HepG2 (cell line): ENCODE measurements around the gene SNAP29. TPM values are rescaled to one million over a fixed set of nuclear protein-coding genes. Genes with fewer than 3 reads are reported as not detected.

Experiments
- ATRX ChIP-seq: sonication (generic); formaldehyde crosslinking; IDR thresholded peaks from 2 replicates; pipeline ENCODE4 v1.4.0; 2020; ENCODE audit warnings: missing genetic modification reagents, borderline replicate concordance
- CENPBD1 ChIP-seq: sonication (generic); formaldehyde crosslinking; IDR thresholded peaks from 2 replicates; pipeline ENCODE4 v1.8.0; 2022; ENCODE audit warnings: missing genetic modification reagents, low read depth, mild to moderate bottlenecking, borderline replicate concordance
- GATAD1 ChIP-seq: IDR thresholded peaks from 2 replicates; pipeline ENCODE4 v1.6.1; 2016; ENCODE audit warnings: missing genetic modification reagents, missing compliant biosample characterization
- HOXA9 ChIP-seq: sonication (generic); formaldehyde crosslinking; IDR thresholded peaks from 2 replicates; pipeline ENCODE4 v1.8.1; 2022; ENCODE audit warnings: missing genetic modification reagents, mild to moderate bottlenecking, moderate library complexity, borderline replicate concordance
- MEF2D ChIP-seq: sonication (generic); formaldehyde crosslinking; IDR thresholded peaks from 2 replicates; pipeline ENCODE4 v1.5.1; 2020; ENCODE audit warnings: mild to moderate bottlenecking, missing genetic modification reagents
- MYNN ChIP-seq: sonication (generic); formaldehyde crosslinking; IDR thresholded peaks from 2 replicates; pipeline ENCODE4 v1.4.0; 2020; ENCODE audit warnings: mild to moderate bottlenecking, low read depth, missing genetic modification reagents
- PBX2 ChIP-seq: IDR thresholded peaks from 2 replicates; pipeline ENCODE4 v1.6.1; 2016; ENCODE audit warnings: control low read depth
- PREB ChIP-seq: sonication (generic); formaldehyde crosslinking; IDR thresholded peaks from 2 replicates; pipeline ENCODE4 v1.4.0; 2020; ENCODE audit warnings: missing genetic modification reagents
- RNF219 ChIP-seq: sonication (generic); formaldehyde crosslinking; IDR thresholded peaks from 2 replicates; pipeline ENCODE4 v1.5.0; 2020; ENCODE audit warnings: mild to moderate bottlenecking, missing genetic modification reagents
- STAT5B ChIP-seq: sonication (generic); formaldehyde crosslinking; IDR thresholded peaks from 2 replicates; pipeline ENCODE4 v1.4.0; 2020; ENCODE audit warnings: missing genetic modification reagents
- ZNF407 ChIP-seq: sonication (generic); formaldehyde crosslinking; IDR thresholded peaks from one replicate; pipeline ENCODE4 v1.5.1; 2020; ENCODE audit warnings: mild to moderate bottlenecking, missing genetic modification reagents; ENCODE audit errors: not compliant biosample characterization
- ZNF841 ChIP-seq: sonication (generic); formaldehyde crosslinking; IDR thresholded peaks from 2 replicates; pipeline ENCODE4 v1.8.1; 2023; ENCODE audit warnings: missing genetic modification reagents, borderline replicate concordance
- polyA plus RNA-seq, 8 experiments: library from polyadenylated mRNA; depleted of rRNA in 3 of 8; stranded (reverse) in 7 of 8; unstranded in 1 of 8; fragments of >200 nt; fragmentation: Illumina TruSeq in 4 of 8; extraction: Trizol in 4 of 8; gene quantifications; 2 replicates each; pipeline versions ENCODE4 v1.2.1 to v1.2.3, GENCODE V29; 2011 to 2016; ENCODE audit warnings: low read depth in 4 of 8, missing spikeins in 1 of 8, mixed read lengths in 1 of 8; ENCODE audit not compliant: insufficient read depth in 1 of 8
- total RNA-seq, 5 experiments: library from RNA; depleted of rRNA; stranded (reverse); fragments of >200 nt; fragmentation: Illumina TruSeq; extraction: Trizol; gene quantifications; 2 replicates each; pipeline ENCODE4 v1.2.3, GENCODE V29; 2016; ENCODE audit warnings: low read depth in 1 of 5

The SNAP29 gene
- total and polyA plus RNA-seq, 2 of the 13 experiments (the other 11 are each of a cell fraction or from before 2014, with no cell fraction given): 12.3 to 30.7 TPM

GRCh38 chr22:20885557-20886323 is 26.9 kb downstream of the SNAP29 start (continued):
- TF ChIP-seq ZNF407 (CRISPR knock-in tag): peak; percentile 40
- TF ChIP-seq MYNN (CRISPR knock-in tag): no peak
- TF ChIP-seq RNF219 (CRISPR knock-in tag): no peak
- TF ChIP-seq STAT5B (CRISPR knock-in tag): no peak
- no peak for TF ChIP-seq CENPBD1
- peak; percentile 85 for TF ChIP-seq MEF2D (CRISPR knock-in tag)
- no peak for TF ChIP-seq ATRX (CRISPR knock-in tag)
- no peak for TF ChIP-seq PREB (CRISPR knock-in tag)
- no peak for TF ChIP-seq ZNF841 (CRISPR knock-in tag)
- no peak for TF ChIP-seq PBX2 (CRISPR knock-in tag)
- peak; percentile 71 for TF ChIP-seq GATAD1 (CRISPR knock-in tag)
- no peak for TF ChIP-seq HOXA9 (CRISPR knock-in tag)
